OCI-LY1 (cell line): ENCODE measurements around the gene TIMM44.

Source experiments
- H2AFZ ChIP-seq: fragments of 200-600 bp; sonication (generic), shearing (Covaris generic); 2 replicates; pipeline ENCODE4 v1.6.0; 2014; ENCODE audit warnings: antibody characterized with exemption, mild to moderate bottlenecking, low read length
- H3F3A ChIP-seq: fragments of 200-600 bp; sonication (generic), shearing (Covaris generic); 2 replicates; pipeline ENCODE4 v1.6.0; 2014; ENCODE audit warnings: mild to moderate bottlenecking, antibody characterized with exemption, low read length, moderate library complexity; ENCODE audit not compliant: insufficient read depth
- H3K27ac ChIP-seq: fragments of 200-600 bp; sonication (generic); 2 replicates; pipeline ENCODE4 v1.5.1; 2014; ENCODE audit warnings: low read length, mixed run types, mild to moderate bottlenecking, low read depth; ENCODE audit not compliant: poor library complexity, severe bottlenecking
- H3K27me3 ChIP-seq: fragments of 200-600 bp; sonication (generic); 2 replicates; pipeline ENCODE4 v1.6.0; 2014; ENCODE audit warnings: antibody characterized with exemption, mild to moderate bottlenecking, low read length, moderate library complexity; ENCODE audit not compliant: insufficient read depth
- H3K36me3 ChIP-seq: fragments of 200-600 bp; sonication (generic); 2 replicates; pipeline ENCODE4 v1.6.1; 2014; ENCODE audit warnings: mild to moderate bottlenecking, antibody characterized with exemption, low read length, moderate library complexity, mixed read lengths; ENCODE audit not compliant: insufficient read depth
- H3K4me1 ChIP-seq: fragments of 200-600 bp; sonication (generic); 2 replicates; pipeline ENCODE4 v1.5.1; 2014; ENCODE audit warnings: mild to moderate bottlenecking, low read length, moderate library complexity; ENCODE audit not compliant: insufficient read depth, severe bottlenecking
- H3K4me2 ChIP-seq: fragments of 200-600 bp; sonication (generic), shearing (Covaris generic); 2 replicates; pipeline ENCODE4 v1.6.1; 2014; ENCODE audit warnings: low read length
- H3K4me3 ChIP-seq: fragments of 200-600 bp; sonication (generic); 2 replicates; pipeline ENCODE4 v1.5.1; 2014; ENCODE audit warnings: low read length, low read depth, mild to moderate bottlenecking, mixed read lengths; ENCODE audit not compliant: poor library complexity, severe bottlenecking
- H3K79me2 ChIP-seq: fragments of 200-600 bp; shearing (Covaris generic); 2 replicates; pipeline ENCODE4 v1.6.1; 2016; ENCODE audit warnings: mixed run types, low read length, mixed read lengths; ENCODE audit not compliant: insufficient read depth
- H3K9ac ChIP-seq: fragments of 200-600 bp; sonication (generic), shearing (Covaris generic); 2 replicates; pipeline ENCODE4 v1.6.1; 2014; ENCODE audit warnings: mild to moderate bottlenecking, low read length, mixed read lengths
- H3K9me2 ChIP-seq: fragments of 200-600 bp; sonication (generic), shearing (Covaris generic); 2 replicates; pipeline ENCODE4 v1.6.1; 2014; ENCODE audit warnings: low read depth, mild to moderate bottlenecking, low read length, mixed read lengths
- H3K9me3 ChIP-seq: fragments of 200-600 bp; shearing (Covaris generic); 2 replicates; pipeline ENCODE4 v1.6.1; 2014; ENCODE audit warnings: low read length, mixed read lengths
- H4K20me1 ChIP-seq: fragments of 200-600 bp; sonication (generic), shearing (Covaris generic); 2 replicates; pipeline ENCODE4 v1.6.0; 2016; ENCODE audit warnings: mild to moderate bottlenecking, low read length; ENCODE audit not compliant: insufficient read depth
- CTCF ChIP-seq: fragments of 200-600 bp; sonication (generic), shearing (Covaris generic); IDR thresholded peaks from 2 replicates; pipeline ENCODE4 v1.5.1; 2017; ENCODE audit warnings: mild to moderate bottlenecking, antibody characterized with exemption, low read length, moderate library complexity, mixed read lengths
- EZH2 ChIP-seq: fragments of 200-600 bp; sonication (generic), shearing (Covaris generic); IDR thresholded peaks from 2 replicates; pipeline ENCODE4 v1.8.0; 2017; ENCODE audit warnings: borderline replicate concordance, mixed run types, mild to moderate bottlenecking, antibody characterized with exemption, low read length, moderate library complexity, mixed read lengths

TIMM44 gene

GRCh38 chr19:7915250-7916102 lies 28.0 kb downstream of the TIMM44 start:
- Histone ChIP-seq H3K4me2 (peak overlapping the region; percentile 49), H3K27me3 (peaks cover 4% of the 10 kb centered on the region; the same call in 1 of the 2 replicates), H3K4me1 (peaks cover 37% of the 10 kb centered on the region)

GRCh38 chr19:7914598-7915045 lies 28.8 kb downstream of the TIMM44 start, which contains the start of gene TGFBR3L:
Gene TGFBR3L (plus strand): TSS chr19:7914830.
- no peaks in the 10 kb centered on the region for H3K9me3 ChIP-seq
- no peak within 1 kb of the TSS for H3K9ac ChIP-seq
- H3K36me3 ChIP-seq: peaks cover 36% of the 10 kb centered on the region
- no peaks in the 10 kb centered on the region for H4K20me1 ChIP-seq
- peak within 1 kb of the TSS; percentile 49; the same call in 1 of the 2 replicates for H3K4me2 ChIP-seq
- H3K4me1 ChIP-seq: peaks cover 34% of the 10 kb centered on the region
- H3K79me2 ChIP-seq: no peaks in the 10 kb centered on the region
- TF ChIP-seq EZH2 (no peak), CTCF (no peak)
- no peak within 1 kb of the TSS for H3K27ac ChIP-seq
- peaks cover 4% of the 10 kb centered on the region; the same call in 1 of the 2 replicates for H3K27me3 ChIP-seq
- H3K4me3 ChIP-seq: peak within 1 kb of the TSS; percentile 35
- H3F3A ChIP-seq: no peaks in the 10 kb centered on the region
- H3K9me2 ChIP-seq: no peaks in the 10 kb centered on the region
- no peak within 1 kb of the TSS for H2AFZ ChIP-seq

More at GRCh38 chr19:7915250-7916102, 28.0 kb downstream of the TIMM44 start:
- H3K9me3 ChIP-seq: no peaks in the 10 kb centered on the region
- no peak overlapping the region for H3K9ac ChIP-seq
- no peaks in the 10 kb centered on the region for H4K20me1 ChIP-seq
- TF ChIP-seq EZH2 (no peak), CTCF (no peak)
- no peaks in the 10 kb centered on the region for H3K9me2 ChIP-seq
- no peak overlapping the region for H2AFZ ChIP-seq
- peaks cover 29% of the 10 kb centered on the region for H3K36me3 ChIP-seq
- H3K27ac ChIP-seq: no peak overlapping the region
- no peaks in the 10 kb centered on the region for H3F3A ChIP-seq
- H3K79me2 ChIP-seq: no peaks in the 10 kb centered on the region
- peak overlapping the region; percentile 35 for H3K4me3 ChIP-seq

GRCh38 chr19:7914099-7914498 lies 29.4 kb downstream of the TIMM44 start:
- Histone ChIP-seq H3K4me3 (no peak overlapping the region), H3K9ac (no peak overlapping the region), H3K9me2 (no peaks in the 10 kb centered on the region), H3K79me2 (no peaks in the 10 kb centered on the region), H3K27me3 (peaks cover 4% of the 10 kb centered on the region; the same call in 1 of the 2 replicates), H3K27ac (no peak overlapping the region), H3K4me1 (peaks cover 28% of the 10 kb centered on the region), H3K36me3 (peaks cover 36% of the 10 kb centered on the region), H4K20me1 (no peaks in the 10 kb centered on the region), H3K9me3 (no peaks in the 10 kb centered on the region), H3K4me2 (no peak overlapping the region), H3F3A (no peaks in the 10 kb centered on the region), H2AFZ (no peak overlapping the region)
- no peak for TF ChIP-seq EZH2
- no peak for TF ChIP-seq CTCF
